Endothelial cell of umbilical vein (primary cell): ENCODE measurements around the gene PPP1R13B.

Experiments
- CTCF ChIP-seq, 2 donors: IDR thresholded peaks; 1 replicate in 1 of 2; 2 replicates in 1 of 2; pipeline ENCODE4 v1.5.1; 2011; ENCODE audit warnings: low read length in 2 of 2, mild to moderate bottlenecking in 2 of 2, moderate library complexity in 2 of 2, control low read depth in 1 of 2, inconsistent platforms in 1 of 2, low read depth in 1 of 2; ENCODE audit not compliant: insufficient read depth in 1 of 2; ENCODE audit errors: extremely low read depth in 1 of 2
- FOS ChIP-seq: IDR thresholded peaks from 2 replicates; pipeline ENCODE4 v1.6.1; 2011; ENCODE audit warnings: mild to moderate bottlenecking, low read length, moderate library complexity, borderline replicate concordance; ENCODE audit not compliant: insufficient read depth
- MAX ChIP-seq: IDR thresholded peaks from 2 replicates; pipeline ENCODE4 v1.6.1; 2011; ENCODE audit not compliant: insufficient read depth, insufficient read length
- POLR2A ChIP-seq: IDR thresholded peaks from 2 replicates; pipeline ENCODE4 v1.6.1; 2012; ENCODE audit warnings: low read depth, mild to moderate bottlenecking, control low read depth, low read length
- POLR2AphosphoS5 ChIP-seq: IDR thresholded peaks from 2 replicates; pipeline ENCODE4 v1.6.1; 2012; ENCODE audit warnings: low read depth, mild to moderate bottlenecking, control low read depth, low read length, moderate library complexity; ENCODE audit not compliant: insufficient read depth

GRCh38 chr14:103883263-103883523 lies 35.8 kb upstream of the PPP1R13B start:
- TF ChIP-seq CTCF (IDR thresholded peaks at IDR 0.05; ENCODE audit: extremely low read depth in 1 of 2, insufficient read depth in 1 of 2, low read depth in 1 of 2, low read length in 2 of 2) (no peak), FOS (no peak), POLR2A (no peak), MAX (no peak), POLR2AphosphoS5 (no peak)
